Osteoblast (primary cell): ENCODE results near the gene FUT9. TPM values are rescaled to one million over a fixed set of nuclear protein-coding genes. Genes with fewer than 3 reads are reported as not detected.

Experiments used
- DNase-seq: peaks from one replicate; pipeline ENCODE4 v3.0.0; 2011; ENCODE audit warnings: low spot score, mixed read lengths; ENCODE audit not compliant: insufficient read length; ENCODE audit errors: missing footprints
- H2AFZ ChIP-seq: 2 replicates; pipeline ENCODE4 v1.6.0; 2011; ENCODE audit warnings: mild to moderate bottlenecking, low read length
- H3K27ac ChIP-seq: 2 replicates; pipeline ENCODE4 v1.5.1; 2011; ENCODE audit warnings: mild to moderate bottlenecking, low read depth, low read length, moderate library complexity
- H3K27me3 ChIP-seq: 2 replicates; pipeline ENCODE4 v1.6.0; 2012; ENCODE audit warnings: mild to moderate bottlenecking, control low read depth, inconsistent platforms, low read length, moderate library complexity; ENCODE audit not compliant: insufficient read depth
- H3K36me3 ChIP-seq: 2 replicates; pipeline ENCODE4 v1.5.1; 2011; ENCODE audit warnings: mild to moderate bottlenecking, low read length, control low read depth, moderate library complexity; ENCODE audit not compliant: insufficient read depth
- H3K4me1 ChIP-seq: 2 replicates; pipeline ENCODE4 v1.5.1; 2011; ENCODE audit warnings: mild to moderate bottlenecking, low read length, control low read depth, moderate library complexity; ENCODE audit not compliant: insufficient read depth
- H3K4me2 ChIP-seq: 2 replicates; pipeline ENCODE4 v1.6.0; 2011; ENCODE audit warnings: mild to moderate bottlenecking, low read length; ENCODE audit not compliant: insufficient read depth
- H3K4me3 ChIP-seq: fragments of 200-600 bp; sonication (generic); 3 replicates; pipeline ENCODE4 v1.5.1; 2012; ENCODE audit warnings: mild to moderate bottlenecking, low read length, inconsistent platforms; ENCODE audit not compliant: insufficient read depth
- H3K79me2 ChIP-seq: 2 replicates; pipeline ENCODE4 v1.6.0; 2012; ENCODE audit warnings: mild to moderate bottlenecking, low read length, control low read depth, inconsistent platforms; ENCODE audit not compliant: insufficient read depth
- H3K9me3 ChIP-seq: 2 replicates; pipeline ENCODE4 v1.5.1; 2011; ENCODE audit warnings: low read depth, low read length, control low read depth
- H4K20me1 ChIP-seq: 2 replicates; pipeline ENCODE4 v1.6.0; 2012; ENCODE audit warnings: mild to moderate bottlenecking, low read length, control low read depth; ENCODE audit not compliant: insufficient read depth
- CTCF ChIP-seq: IDR thresholded peaks from 2 replicates; pipeline ENCODE4 v1.5.1; 2011; ENCODE audit warnings: mild to moderate bottlenecking, low read depth, low read length, moderate library complexity; ENCODE audit errors: extremely low read depth
- total RNA-seq: library from RNA; depleted of rRNA; stranded (reverse); fragments of >200 nt; gene quantifications from 2 replicates; pipeline ENCODE4 v1.2.3, GENCODE V29; 2012

The FUT9 gene
- total RNA-seq, 1 donor = not detected

DNA sequence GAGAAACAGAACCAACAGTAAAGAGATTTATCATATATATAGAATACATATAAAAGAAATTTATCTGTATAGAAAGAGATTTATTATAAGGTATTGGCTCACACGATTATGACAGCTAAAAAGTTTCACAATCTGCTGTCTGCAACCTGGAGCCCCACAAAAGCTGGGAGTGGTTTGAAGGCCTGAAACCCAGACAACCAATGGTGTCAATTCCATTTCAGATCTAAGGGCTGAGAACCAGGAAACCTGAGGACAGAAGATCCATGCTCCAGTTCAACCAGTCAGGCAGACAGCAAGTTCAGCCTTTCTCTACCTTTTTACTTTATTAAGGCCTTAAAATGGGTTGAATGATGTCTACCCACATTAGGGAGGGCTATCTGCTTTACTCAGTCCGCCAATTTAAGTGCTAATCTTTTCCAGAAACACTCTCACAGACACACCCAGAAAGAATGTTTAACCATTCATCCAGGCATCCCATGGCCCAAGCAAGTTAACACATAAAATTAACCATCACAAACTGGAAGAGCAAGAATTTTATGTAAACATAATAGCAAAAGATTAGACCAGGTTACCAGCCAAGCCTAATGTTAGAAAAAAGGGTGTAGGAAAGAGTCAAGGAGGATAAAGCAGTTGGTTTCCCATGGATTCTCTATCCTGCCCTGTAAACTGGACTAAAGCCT, 170.9 kb downstream of the FUT9 start:
- H4K20me1 ChIP-seq = no peaks in the 10 kb centered on the region
- no peaks in the 10 kb centered on the region for H3K27me3 ChIP-seq
- no peak overlapping the region for H3K4me3 ChIP-seq
- no peak for TF ChIP-seq CTCF
- H3K79me2 ChIP-seq = no peaks in the 10 kb centered on the region
- no peaks in the 10 kb centered on the region for H3K4me1 ChIP-seq
- H3K4me2 ChIP-seq = no peak overlapping the region
- no peak for DNase-seq
- no peak overlapping the region for H2AFZ ChIP-seq
- no peaks in the 10 kb centered on the region for H3K9me3 ChIP-seq
- no peaks in the 10 kb centered on the region for H3K36me3 ChIP-seq
- H3K27ac ChIP-seq = no peak overlapping the region

DNA sequence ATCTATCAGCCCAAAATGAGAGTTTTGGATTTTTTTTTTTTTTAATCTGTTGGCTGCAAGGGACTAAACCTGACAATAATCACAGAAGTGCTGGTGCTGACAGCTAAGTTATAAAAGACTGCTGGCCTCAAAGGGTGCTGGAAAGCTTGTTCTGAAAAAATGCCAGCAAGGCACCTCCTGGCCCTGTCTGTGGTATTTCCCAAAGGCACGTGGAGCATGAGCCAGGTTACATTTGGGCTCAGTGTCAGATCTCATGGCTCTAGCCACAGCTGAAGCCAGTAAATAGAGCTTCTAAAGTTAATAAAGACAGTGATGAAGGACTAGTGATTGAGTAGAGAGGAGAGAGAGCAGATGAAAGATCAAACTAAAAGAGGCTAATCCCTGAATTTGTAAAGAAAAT, 178.9 kb downstream of the FUT9 start:
- Histone ChIP-seq H3K79me2 (no peaks in the 10 kb centered on the region), H3K27me3 (no peaks in the 10 kb centered on the region), H3K36me3 (no peaks in the 10 kb centered on the region), H3K4me2 (no peak overlapping the region), H3K27ac (no peak overlapping the region), H3K4me1 (no peaks in the 10 kb centered on the region), H4K20me1 (no peaks in the 10 kb centered on the region), H2AFZ (no peak overlapping the region), H3K4me3 (no peak overlapping the region), H3K9me3 (no peaks in the 10 kb centered on the region)
- no peak for TF ChIP-seq CTCF
- DNase-seq = no peak

DNA sequence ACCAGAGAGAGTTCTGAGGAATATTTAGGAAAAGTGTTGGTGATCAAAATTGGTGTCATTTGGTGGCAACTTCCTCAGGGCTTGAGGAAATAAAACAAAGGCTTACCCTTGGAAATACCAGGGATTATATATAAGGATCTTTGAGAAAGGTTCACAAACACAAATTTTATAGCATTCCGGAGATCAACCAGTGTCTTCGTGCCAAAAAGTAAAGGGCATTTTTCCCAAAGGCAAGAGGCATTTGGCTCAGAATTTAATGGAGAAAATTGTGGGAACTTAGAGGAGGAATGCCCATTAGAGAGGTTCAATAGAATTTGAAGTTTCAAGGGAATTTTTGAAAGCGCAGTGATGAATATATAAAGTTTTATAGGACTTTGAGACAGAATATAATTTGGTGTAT, 179.5 kb downstream of the FUT9 start:
- Histone ChIP-seq H3K9me3 (no peaks in the 10 kb centered on the region), H2AFZ (no peak overlapping the region), H3K4me2 (no peak overlapping the region), H3K27me3 (no peaks in the 10 kb centered on the region), H3K4me3 (no peak overlapping the region), H3K4me1 (no peaks in the 10 kb centered on the region), H3K36me3 (no peaks in the 10 kb centered on the region), H4K20me1 (no peaks in the 10 kb centered on the region), H3K27ac (no peak overlapping the region), H3K79me2 (no peaks in the 10 kb centered on the region)
- no peak for TF ChIP-seq CTCF
- no peak for DNase-seq

GRCh38 chr6:96196633-96197032, 180.9 kb downstream of the FUT9 start:
- no peak for DNase-seq
- Histone ChIP-seq H3K36me3 (no peaks in the 10 kb centered on the region), H3K79me2 (no peaks in the 10 kb centered on the region), H3K27ac (no peak overlapping the region), H3K4me1 (no peaks in the 10 kb centered on the region), H3K27me3 (no peaks in the 10 kb centered on the region), H3K4me2 (no peak overlapping the region), H2AFZ (no peak overlapping the region), H3K9me3 (no peaks in the 10 kb centered on the region), H3K4me3 (no peak overlapping the region), H4K20me1 (no peaks in the 10 kb centered on the region)
- TF ChIP-seq CTCF = no peak
